HepG2 (cell line): ENCODE data around the gene HAGH. TPM values are rescaled to one million over a fixed set of nuclear protein-coding genes. Genes with fewer than 3 reads are reported as not detected.

Experiments used
- CHCHD3 ChIP-seq: sonication (generic); formaldehyde crosslinking; IDR thresholded peaks from 2 replicates; pipeline ENCODE4 v1.8.0; 2022; ENCODE audit warnings: mild to moderate bottlenecking, missing genetic modification reagents, moderate library complexity
- GMEB1 ChIP-seq: sonication (generic); formaldehyde crosslinking; IDR thresholded peaks from 2 replicates; pipeline ENCODE4 v1.5.1; 2020; ENCODE audit warnings: missing genetic modification reagents, mild to moderate bottlenecking, borderline replicate concordance
- GZF1 ChIP-seq: sonication (generic); formaldehyde crosslinking; IDR thresholded peaks from 2 replicates; pipeline ENCODE4 v1.5.1; 2020; ENCODE audit warnings: mild to moderate bottlenecking, missing genetic modification reagents
- HOXA7 ChIP-seq: sonication (generic); formaldehyde crosslinking; IDR thresholded peaks from 2 replicates; pipeline ENCODE4 v1.8.1; 2022; ENCODE audit warnings: mild to moderate bottlenecking, missing genetic modification reagents, moderate library complexity
- IRF1 ChIP-seq: sonication (generic); formaldehyde crosslinking; IDR thresholded peaks from 2 replicates; pipeline ENCODE4 v1.4.0; 2020; ENCODE audit warnings: low read depth, mild to moderate bottlenecking, missing genetic modification reagents
- JDP2 ChIP-seq: sonication (generic); formaldehyde crosslinking; IDR thresholded peaks from 2 replicates; pipeline ENCODE4 v1.8.1; 2022; ENCODE audit warnings: missing genetic modification reagents, borderline replicate concordance
- KMT2B ChIP-seq: IDR thresholded peaks from 2 replicates; pipeline ENCODE4 v1.6.1; 2016; ENCODE audit warnings: missing genetic modification reagents, missing compliant biosample characterization
- MAFK ChIP-seq, 2 experiments: IDR thresholded peaks in 1 of 2; conservative IDR thresholded peaks in 1 of 2; 2 replicates each; pipeline ENCODE4 v1.6.1; 2011; ENCODE audit warnings: improper control_type of control experiment in 2 of 2, low read length in 2 of 2
- PRDM10 ChIP-seq: sonication (generic); formaldehyde crosslinking; IDR thresholded peaks from 2 replicates; pipeline ENCODE4 v1.4.0; 2020; ENCODE audit warnings: low read depth, missing genetic modification reagents
- SIX1 ChIP-seq: sonication (generic); formaldehyde crosslinking; IDR thresholded peaks from 2 replicates; pipeline ENCODE4 v1.4.0; 2020; ENCODE audit warnings: missing genetic modification reagents, borderline replicate concordance
- SRSF4 ChIP-seq: fragments of 200-400 bp; formaldehyde crosslinking; IDR thresholded peaks from one replicate; pipeline ENCODE4 v1.6.1; 2018; ENCODE audit warnings: mild to moderate bottlenecking, low read depth, low read length, moderate library complexity; ENCODE audit not compliant: poor library complexity, severe bottlenecking
- TBP ChIP-seq: sonication (generic); formaldehyde crosslinking; IDR thresholded peaks from 2 replicates; pipeline ENCODE4 v1.5.0; 2020; ENCODE audit warnings: missing genetic modification reagents
- TMF1 ChIP-seq: sonication (generic); formaldehyde crosslinking; IDR thresholded peaks from 2 replicates; pipeline ENCODE4 v1.8.1; 2022; ENCODE audit warnings: low read depth, missing genetic modification reagents
- U2AF1 ChIP-seq: fragments of 200-400 bp; formaldehyde crosslinking; optimal IDR thresholded peaks from 2 replicates; pipeline ENCODE3; 2017; ENCODE audit warnings: mild to moderate bottlenecking, low read depth, low read length
- ZBTB3 ChIP-seq: sonication (generic); formaldehyde crosslinking; IDR thresholded peaks from 2 replicates; pipeline ENCODE4 v1.4.0; 2020; ENCODE audit warnings: low read depth, mild to moderate bottlenecking, moderate library complexity, missing genetic modification reagents, borderline replicate concordance
- ZNF143 ChIP-seq: sonication (generic); formaldehyde crosslinking; IDR thresholded peaks from 2 replicates; pipeline ENCODE4 v1.4.0; 2020; ENCODE audit warnings: missing genetic modification reagents
- ZNF598 ChIP-seq: sonication (generic); formaldehyde crosslinking; IDR thresholded peaks from 2 replicates; pipeline ENCODE4 v1.5.1; 2020; ENCODE audit warnings: mild to moderate bottlenecking, missing genetic modification reagents, borderline replicate concordance
- ZNF660 ChIP-seq: sonication (generic); formaldehyde crosslinking; IDR thresholded peaks from 2 replicates; pipeline ENCODE4 v1.5.1; 2020; ENCODE audit warnings: mild to moderate bottlenecking, low read depth, missing genetic modification reagents, borderline replicate concordance
- ZNF713 ChIP-seq: sonication (generic); formaldehyde crosslinking; IDR thresholded peaks from 2 replicates; pipeline ENCODE4 v1.4.0; 2020; ENCODE audit warnings: mild to moderate bottlenecking, missing genetic modification reagents
- ZNF850 ChIP-seq: sonication (generic); formaldehyde crosslinking; conservative IDR thresholded peaks from 2 replicates; pipeline ENCODE4 v1.9.0; 2021; ENCODE audit warnings: mild to moderate bottlenecking, missing genetic modification reagents
- ZSCAN25 ChIP-seq: sonication (generic); formaldehyde crosslinking; IDR thresholded peaks from 2 replicates; pipeline ENCODE4 v1.8.0; 2022; ENCODE audit warnings: mild to moderate bottlenecking, missing genetic modification reagents
- polyA plus RNA-seq, 8 experiments: library from polyadenylated mRNA; depleted of rRNA in 3 of 8; stranded (reverse) in 7 of 8; unstranded in 1 of 8; fragments of >200 nt; fragmentation: Illumina TruSeq in 4 of 8; extraction: Trizol in 4 of 8; gene quantifications; 2 replicates each; pipeline versions ENCODE4 v1.2.1 to v1.2.3, GENCODE V29; 2011 to 2016; ENCODE audit warnings: low read depth in 4 of 8, missing spikeins in 1 of 8, mixed read lengths in 1 of 8; ENCODE audit not compliant: insufficient read depth in 1 of 8
- total RNA-seq, 5 experiments: library from RNA; depleted of rRNA; stranded (reverse); fragments of >200 nt; fragmentation: Illumina TruSeq; extraction: Trizol; gene quantifications; 2 replicates each; pipeline ENCODE4 v1.2.3, GENCODE V29; 2016; ENCODE audit warnings: low read depth in 1 of 5

HAGH gene
- total and polyA plus RNA-seq, 2 of the 13 experiments (the other 11 are each of a cell fraction or from before 2014, with no cell fraction given) = 70.4 to 95.4 TPM

DNA sequence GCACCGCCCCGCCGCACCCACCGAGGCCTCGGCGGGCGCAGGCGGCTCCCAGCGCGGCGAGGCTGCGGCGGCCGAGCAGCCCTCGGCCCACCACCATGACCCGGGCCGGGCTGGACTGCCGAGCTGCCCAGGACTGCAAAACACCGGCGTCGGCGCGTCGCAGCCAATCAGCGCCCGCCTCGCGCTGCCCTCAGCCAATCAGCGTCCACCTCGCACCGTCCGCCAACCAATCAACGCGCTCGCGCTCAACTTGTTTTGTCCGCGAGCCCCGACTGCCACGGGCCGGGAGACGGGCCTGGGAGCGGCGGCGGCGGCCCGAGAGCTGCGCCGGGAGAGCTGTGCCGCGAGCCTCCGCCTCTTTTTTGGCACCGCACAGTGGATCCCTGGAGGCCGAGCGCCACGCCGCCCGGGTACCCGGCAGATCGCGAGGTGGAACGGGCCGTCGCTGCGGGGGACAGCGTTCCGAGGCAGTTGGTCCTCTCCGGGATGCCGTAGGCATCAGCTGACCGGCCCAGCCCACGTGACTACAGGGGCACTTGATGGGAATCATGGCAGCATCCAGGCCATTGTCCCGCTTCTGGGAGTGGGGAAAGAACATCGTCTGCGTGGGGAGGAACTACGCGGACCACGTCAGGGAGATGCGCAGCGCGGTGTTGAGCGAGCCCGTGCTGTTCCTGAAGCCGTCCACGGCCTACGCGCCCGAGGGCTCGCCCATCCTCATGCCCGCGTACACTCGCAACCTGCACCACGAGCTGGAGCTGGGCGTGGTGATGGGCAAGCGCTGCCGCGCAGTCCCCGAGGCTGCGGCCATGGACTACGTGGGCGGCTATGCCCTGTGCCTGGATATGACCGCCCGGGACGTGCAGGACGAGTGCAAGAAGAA, at the start of gene HAGH, which contains the start of gene FAHD1 (continued):
- TF ChIP-seq U2AF1 = no peak
- TF ChIP-seq ZNF598 = peak; percentile 91; the same call in 1 of the 2 replicates
- TF ChIP-seq HOXA7 = 0 out of 2 replicates have a peak, but pooled peaks have one; percentile 35
- TF ChIP-seq SRSF4 = no peak
- no peak for TF ChIP-seq CHCHD3 (CRISPR knock-in tag)
- TF ChIP-seq ZNF850 = no peak
- TF ChIP-seq SIX1 (CRISPR knock-in tag) = no peak
- TF ChIP-seq ZNF713 (CRISPR knock-in tag) = no peak
- TF ChIP-seq PRDM10 (CRISPR knock-in tag) = peak; percentile 62; the same call in 1 of the 2 replicates
- TF ChIP-seq TMF1 (CRISPR knock-in tag) = peak; percentile 87; the same call in 1 of the 2 replicates
- TF ChIP-seq TBP (CRISPR knock-in tag) = no peak
- TF ChIP-seq GZF1 (CRISPR knock-in tag) = no peak
- no peak for TF ChIP-seq ZNF660 (CRISPR knock-in tag)
- TF ChIP-seq ZSCAN25 (CRISPR knock-in tag) = peak; percentile 64; the same call in 1 of the 2 replicates
- TF ChIP-seq KMT2B (CRISPR knock-in tag) = peak; percentile 73; the same call in 1 of the 2 replicates
- 0 out of 4 replicates have a peak, but pooled peaks of 1 of the 2 experiments have one; percentile 20 for TF ChIP-seq MAFK (conservative IDR thresholded peaks at IDR 0.05 in 1 of 2, IDR thresholded peaks at IDR 0.05 in 1 of 2; ENCODE audit: low read length in 2 of 2)
- TF ChIP-seq ZNF143 (CRISPR knock-in tag) = peak; percentile 63
- peak; percentile 43; the same call in 1 of the 2 replicates for TF ChIP-seq ZBTB3 (CRISPR knock-in tag)
- TF ChIP-seq GMEB1 = peak; percentile 73
- no peak for TF ChIP-seq JDP2 (CRISPR knock-in tag)
- no peak for TF ChIP-seq IRF1 (CRISPR knock-in tag)
